ENCODE data around the gene BNIPL. TPM values are rescaled to one million over a fixed set of nuclear protein-coding genes. Genes with fewer than 3 reads are reported as not detected.

Gene BNIPL
- total and polyA plus RNA-seq, 2 donors = 0.52 to 6.2 TPM

GRCh38 chr1:151072224-151072623, 35.8 kb downstream of the BNIPL start:
- no peak for DNase-seq (ENCODE audit: low read depth in 6 of 9, low spot score in 9 of 9)
- Histone ChIP-seq H3K27me3 (ENCODE audit: control insufficient read depth in 2 of 2, insufficient read depth in 1 of 2, low read length in 1 of 2) (no peaks in the 10 kb centered on the region), H3K4me1 (ENCODE audit: control insufficient read depth in 2 of 2, insufficient read depth in 2 of 2, low read length in 2 of 2) (peaks cover 4 to 19% of the 10 kb centered on the region in 2 donors), H3K9me3 (ENCODE audit: control insufficient read depth in 2 of 2, insufficient read depth in 1 of 2, low read length in 1 of 2) (peaks cover 0 to 3% of the 10 kb centered on the region in 2 donors), H3K36me3 (ENCODE audit: control insufficient read depth in 2 of 2, insufficient read depth in 2 of 2, low read length in 1 of 2) (peaks cover 9 to 18% of the 10 kb centered on the region in 2 donors), H3K27ac (ENCODE audit: low read depth in 1 of 2, low read length in 1 of 2) (no peak overlapping the region), H3K4me3 (ENCODE audit: low read length in 2 of 2) (no peak overlapping the region)
- 95% methylated on average over 13 of the region's 13 CpGs for WGBS

- Histone ChIP-seq H3K27me3 (ENCODE audit: control insufficient read depth in 2 of 2, insufficient read depth in 1 of 2, low read length in 1 of 2) (no peaks in the 10 kb centered on the region), H3K9me3 (ENCODE audit: control insufficient read depth in 2 of 2, insufficient read depth in 1 of 2, low read length in 1 of 2) (no peaks in the 10 kb centered on the region), H3K4me3 (ENCODE audit: low read length in 2 of 2) (no peak overlapping the region), H3K36me3 (ENCODE audit: control insufficient read depth in 2 of 2, insufficient read depth in 2 of 2, low read length in 1 of 2) (peaks cover 6 to 9% of the 10 kb centered on the region in 2 donors), H3K4me1 (ENCODE audit: control insufficient read depth in 2 of 2, insufficient read depth in 2 of 2, low read length in 2 of 2) (no peaks in the 10 kb centered on the region), H3K27ac (ENCODE audit: low read depth in 1 of 2, low read length in 1 of 2) (no peak overlapping the region)
- no peak for DNase-seq (ENCODE audit: low read depth in 6 of 9, low spot score in 9 of 9)
- WGBS = 96% methylated on average over 4 of the region's 4 CpGs
Observed at GRCh38 chr1:151085953-151086559, 49.7 kb downstream of the BNIPL start.

Other genes with a start within 250 kb of the BNIPL start
- gene CTSK, start 228.3 kb upstream of the BNIPL start, total RNA-seq = 8.4 TPM
- 27.5 TPM for gene CTSK, start 228.3 kb upstream of the BNIPL start, polyA plus RNA-seq
- gene ARNT, start 160.0 kb upstream of the BNIPL start, total RNA-seq = 18.2 TPM
- gene ARNT, start 160.0 kb upstream of the BNIPL start, polyA plus RNA-seq = 17.2 TPM
- gene CTXND2, start 149.4 kb upstream of the BNIPL start, total RNA-seq = 0.05 TPM
- gene CTXND2, start 149.4 kb upstream of the BNIPL start, polyA plus RNA-seq = 0.09 TPM
- gene SETDB1, start 110.2 kb upstream of the BNIPL start, total RNA-seq = 35.5 TPM
- 25.9 TPM for gene SETDB1, start 110.2 kb upstream of the BNIPL start, polyA plus RNA-seq
- 55.6 TPM for gene CERS2, start 61.8 kb upstream of the BNIPL start, total RNA-seq
- gene CERS2, start 61.8 kb upstream of the BNIPL start, polyA plus RNA-seq = 76.3 TPM
- 0.14 TPM for gene ANXA9, start 54.3 kb upstream of the BNIPL start, total RNA-seq
- 2.1 TPM for gene ANXA9, start 54.3 kb upstream of the BNIPL start, polyA plus RNA-seq
- 3.5 TPM for gene MINDY1, start 29.7 kb upstream of the BNIPL start, total RNA-seq
- 4.8 TPM for gene MINDY1, start 29.7 kb upstream of the BNIPL start, polyA plus RNA-seq
- gene PRUNE1, start 28.1 kb upstream of the BNIPL start, total RNA-seq = 16.2 TPM
- 16.7 TPM for gene PRUNE1, start 28.1 kb upstream of the BNIPL start, polyA plus RNA-seq
- gene C1orf56, start 11.2 kb downstream of the BNIPL start, total RNA-seq = 0.80 TPM
- 2.1 TPM for gene C1orf56, start 11.2 kb downstream of the BNIPL start, polyA plus RNA-seq
- gene CDC42SE1, start 23.0 kb downstream of the BNIPL start, total RNA-seq = 92.0 TPM
- 95.9 TPM for gene CDC42SE1, start 23.0 kb downstream of the BNIPL start, polyA plus RNA-seq
- 10.8 TPM for gene MLLT11, start 23.8 kb downstream of the BNIPL start, total RNA-seq
- gene MLLT11, start 23.8 kb downstream of the BNIPL start, polyA plus RNA-seq = 6.6 TPM
- 18.9 TPM for gene GABPB2, start 34.2 kb downstream of the BNIPL start, total RNA-seq
- 8.5 TPM for gene GABPB2, start 34.2 kb downstream of the BNIPL start, polyA plus RNA-seq
- 1.5 TPM for gene SEMA6C, start 110.0 kb downstream of the BNIPL start, total RNA-seq
- 24.3 TPM for gene SEMA6C, start 110.0 kb downstream of the BNIPL start, polyA plus RNA-seq
- gene TNFAIP8L2, start 120.1 kb downstream of the BNIPL start, total RNA-seq = 30.0 TPM
- gene TNFAIP8L2, start 120.1 kb downstream of the BNIPL start, polyA plus RNA-seq = 32.8 TPM
- gene LYSMD1, start 129.3 kb downstream of the BNIPL start, total RNA-seq = 11.9 TPM
- 7.7 TPM for gene LYSMD1, start 129.3 kb downstream of the BNIPL start, polyA plus RNA-seq
- 63.8 TPM for gene SCNM1, start 129.6 kb downstream of the BNIPL start, total RNA-seq
- gene SCNM1, start 129.6 kb downstream of the BNIPL start, polyA plus RNA-seq = 75.2 TPM
- 0.38 TPM for gene TMOD4, start 139.4 kb downstream of the BNIPL start, total RNA-seq
- 1.0 TPM for gene TMOD4, start 139.4 kb downstream of the BNIPL start, polyA plus RNA-seq
- 47.2 TPM for gene VPS72, start 153.6 kb downstream of the BNIPL start, total RNA-seq
- gene VPS72, start 153.6 kb downstream of the BNIPL start, polyA plus RNA-seq = 40.2 TPM
- gene PIP5K1A, start 162.0 kb downstream of the BNIPL start, total RNA-seq = 30.7 TPM
- 29.8 TPM for gene PIP5K1A, start 162.0 kb downstream of the BNIPL start, polyA plus RNA-seq
- gene PSMD4, start 218.1 kb downstream of the BNIPL start, total RNA-seq = 272 TPM
- gene PSMD4, start 218.1 kb downstream of the BNIPL start, polyA plus RNA-seq = 157 TPM
- 9.8 TPM for gene ZNF687, start 245.7 kb downstream of the BNIPL start, total RNA-seq
- 11.1 TPM for gene ZNF687, start 245.7 kb downstream of the BNIPL start, polyA plus RNA-seq